ENCODE results near the gene FOXD2.
A peak's percentile ranks its signal among the peaks of the same experiment; 100 is the strongest.
"Not testable (repeated sequence)": the region's sequence is repeated elsewhere in the genome, so short reads cannot be mapped to it uniquely, and the experiment has no call there.

FOXD2 gene

DNA sequence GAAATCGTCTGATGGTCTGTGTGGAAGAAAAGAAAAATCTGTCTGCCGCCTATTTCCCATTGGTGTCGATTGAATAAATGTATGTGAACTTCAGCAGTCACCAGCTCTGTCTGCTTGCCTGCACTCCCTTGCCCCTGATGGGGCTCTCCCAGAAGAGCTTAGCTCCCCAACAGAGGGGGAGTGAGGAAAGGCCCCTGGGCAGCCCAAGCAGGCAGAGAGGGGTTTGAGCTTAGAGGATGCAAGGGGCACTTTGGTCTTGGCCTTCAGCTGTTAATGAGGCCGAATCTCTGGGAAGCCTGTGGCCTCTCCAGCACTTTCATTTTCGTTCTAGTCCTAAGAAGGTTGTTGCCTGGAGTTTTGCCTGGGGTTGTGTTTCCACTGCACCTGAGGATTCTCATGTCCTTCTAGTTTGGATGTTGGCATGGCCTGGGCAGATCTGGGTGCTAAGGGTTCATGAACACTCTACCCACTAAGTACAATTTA lies 2.8 kb downstream of the FOXD2 start:
- no peak for DNase-seq

DNA sequence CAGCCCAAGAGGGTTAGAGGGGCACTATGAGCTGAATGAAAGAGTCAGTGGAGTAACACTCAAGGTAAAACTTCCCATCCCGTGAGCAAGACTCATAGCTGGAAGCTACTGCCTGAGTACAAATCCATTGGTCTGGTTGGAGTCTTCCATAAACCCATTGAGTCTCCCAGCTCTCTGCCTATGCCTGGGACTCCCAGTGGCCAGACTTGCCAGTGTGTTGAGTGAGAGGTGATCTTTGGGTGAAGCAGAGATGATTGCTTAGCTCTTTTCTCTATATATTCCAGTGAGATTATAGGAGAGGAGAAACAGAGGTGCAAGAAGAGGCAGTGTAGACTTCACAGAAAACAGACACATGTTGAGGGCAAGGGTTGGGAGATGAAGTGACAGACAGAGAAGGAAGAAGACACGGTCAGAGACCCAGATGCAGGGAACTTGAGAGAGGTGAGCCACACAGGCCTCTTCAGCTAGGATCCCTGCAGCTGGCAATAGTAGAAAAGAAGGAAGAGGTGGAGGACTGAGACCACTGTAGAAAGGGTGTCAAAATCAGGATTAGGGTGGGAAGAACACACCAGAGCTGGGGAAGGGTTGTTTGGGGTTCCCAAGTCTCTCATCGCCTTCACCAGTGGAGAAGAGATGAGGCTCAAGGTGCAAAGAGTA lies 3.7 kb downstream of the FOXD2 start:
- DNase-seq, result no peak

DNA sequence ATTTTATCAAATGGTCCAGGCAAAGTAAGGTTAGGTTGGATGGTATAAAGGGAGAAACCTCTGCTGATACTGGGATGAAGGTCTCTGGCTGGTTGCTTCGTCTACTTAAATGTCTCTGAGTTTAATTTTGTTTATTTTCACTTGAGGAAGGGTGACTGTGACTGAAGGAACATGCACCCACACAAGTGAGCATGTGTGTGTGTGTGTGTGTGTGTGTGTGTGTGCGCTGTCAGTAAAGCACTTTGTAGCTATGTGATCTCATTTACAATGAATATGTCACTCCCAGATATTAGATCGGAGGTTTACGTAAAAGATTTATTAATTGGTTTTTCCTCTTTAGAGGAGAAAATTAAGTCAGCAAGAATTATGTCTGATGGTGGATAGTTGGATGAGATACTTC lies 4.4 kb downstream of the FOXD2 start:
- DNase-seq, result no peak

DNA sequence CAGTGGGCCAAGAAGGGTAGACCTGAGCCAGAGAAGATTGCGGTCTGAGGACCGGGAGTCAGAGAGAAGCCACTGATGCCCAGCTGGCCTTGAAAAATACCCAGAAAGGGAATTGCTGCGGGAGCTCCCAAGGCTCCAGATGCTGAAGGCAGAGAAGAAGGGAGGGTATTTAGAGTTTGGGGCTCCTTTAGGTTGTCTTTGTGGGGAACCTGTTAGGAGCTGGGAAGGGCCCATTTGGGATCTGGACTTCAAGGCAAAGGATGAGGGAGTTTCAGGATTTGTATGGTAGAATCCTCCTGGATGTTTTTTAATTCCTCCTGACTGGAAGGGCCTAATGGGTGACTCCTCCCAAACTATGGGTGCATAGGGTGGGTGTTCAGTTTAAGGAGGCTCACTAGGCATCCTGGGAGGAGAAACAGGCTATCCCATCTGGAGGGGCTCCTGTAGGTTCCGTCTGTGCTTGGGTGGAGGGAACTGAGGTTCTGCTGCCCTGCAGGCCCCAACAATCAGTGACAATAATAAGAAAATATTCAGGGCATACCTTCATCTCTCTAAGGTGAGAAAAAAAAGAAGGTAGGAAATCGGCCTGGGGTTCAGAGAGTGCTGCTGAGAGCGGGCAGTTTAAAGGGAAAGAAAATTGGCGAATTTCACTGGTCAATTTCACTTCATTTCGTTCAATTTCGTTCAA lies 5.1 kb downstream of the FOXD2 start:
- no peak for DNase-seq

DNA sequence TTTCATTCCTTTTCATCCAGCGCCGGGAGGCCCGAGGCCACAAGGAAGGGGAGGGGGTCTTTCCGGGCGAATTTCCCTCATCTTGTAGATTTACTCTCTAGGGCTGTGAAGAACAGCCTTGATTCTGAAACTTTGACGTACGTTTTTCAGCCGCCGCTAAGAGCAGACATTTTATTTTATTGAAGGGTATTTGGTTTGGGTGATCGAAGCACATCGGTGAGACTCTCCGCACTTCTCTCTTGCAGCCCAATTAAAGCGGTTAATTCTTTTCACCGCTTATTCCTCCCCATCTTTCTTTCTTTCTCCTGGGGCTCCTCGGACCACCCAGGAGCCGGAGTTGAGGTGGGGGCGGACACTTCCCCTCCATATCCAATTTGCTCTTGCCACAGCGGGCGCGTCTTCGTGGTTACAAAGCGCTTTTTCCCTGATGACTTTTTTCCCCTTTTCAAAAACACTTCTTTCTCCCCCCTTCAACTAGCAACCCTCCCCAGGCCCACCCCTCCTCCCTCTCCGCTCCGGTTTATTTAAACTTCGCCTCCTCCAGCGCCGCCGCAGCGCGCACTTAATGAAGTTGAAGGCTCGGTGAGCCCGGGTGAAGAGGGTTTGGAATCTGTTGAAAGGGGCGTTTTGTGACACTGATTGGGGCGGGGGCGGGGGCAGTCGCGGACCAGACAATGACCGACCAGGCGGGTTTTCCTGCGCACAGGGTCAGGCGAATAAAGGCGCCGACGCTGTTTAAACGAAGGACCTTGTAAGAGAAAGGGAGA lies 5.9 kb downstream of the FOXD2 start:
- no peak for DNase-seq

DNA sequence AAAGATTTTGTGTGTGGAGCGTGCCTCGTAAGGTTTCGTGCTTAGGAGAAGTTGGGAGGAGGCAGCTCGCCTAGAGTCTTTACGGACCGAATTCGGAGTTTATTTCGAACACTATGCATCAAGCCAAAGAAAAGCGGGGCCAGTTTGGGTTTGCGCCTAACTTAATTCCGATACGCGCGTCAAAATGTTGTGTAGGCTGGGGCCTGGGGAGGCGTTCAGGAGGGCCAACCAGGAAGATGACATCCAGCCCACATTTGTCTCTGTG lies 6.4 kb downstream of the FOXD2 start:
- DNase-seq, result no peak

DNA sequence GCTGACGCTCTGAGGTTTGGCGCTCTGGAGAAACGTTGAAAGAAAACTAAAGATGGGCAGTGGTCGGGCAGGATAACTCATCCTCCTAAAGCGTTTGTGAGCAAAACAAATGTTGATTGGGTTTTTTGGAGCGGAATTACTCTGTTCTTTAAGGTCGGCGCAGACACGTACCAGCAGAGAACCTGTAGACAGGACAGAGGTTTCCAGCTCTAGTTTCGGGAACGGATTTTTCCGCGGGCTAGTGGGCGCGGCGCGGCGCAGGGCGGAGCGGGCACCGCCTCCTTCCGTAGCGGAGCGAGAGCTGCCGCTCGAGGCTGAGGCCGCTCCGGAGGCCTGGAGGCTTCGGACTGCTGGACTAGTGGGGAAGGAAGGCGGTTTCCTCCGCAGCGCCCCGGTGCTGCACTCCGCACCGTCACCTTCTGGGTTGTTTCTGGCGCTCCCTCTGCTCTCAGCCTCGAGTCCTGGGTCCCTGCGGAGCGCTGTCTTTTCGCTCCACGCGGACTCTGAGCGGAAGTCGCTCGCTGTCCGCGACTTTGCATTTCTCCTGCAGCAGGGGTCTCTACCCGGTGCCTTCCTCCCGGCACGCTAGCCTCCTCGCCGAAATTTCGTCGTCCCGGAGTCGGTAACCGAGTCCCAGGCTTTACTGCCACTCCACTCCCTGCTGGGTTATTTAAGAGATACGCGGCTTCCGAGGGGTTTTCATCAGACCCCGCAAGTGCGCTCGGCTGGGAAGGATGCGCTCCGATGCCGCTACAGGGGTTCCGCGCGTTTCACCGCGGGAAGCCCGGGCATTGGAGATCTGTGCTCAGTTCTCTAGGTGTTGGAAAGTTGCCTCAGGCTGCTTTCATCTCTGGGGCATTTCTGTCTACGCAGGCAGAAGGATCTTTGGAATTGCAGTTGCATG lies 7.0 kb downstream of the FOXD2 start:
- DNase-seq, result no peak

DNA sequence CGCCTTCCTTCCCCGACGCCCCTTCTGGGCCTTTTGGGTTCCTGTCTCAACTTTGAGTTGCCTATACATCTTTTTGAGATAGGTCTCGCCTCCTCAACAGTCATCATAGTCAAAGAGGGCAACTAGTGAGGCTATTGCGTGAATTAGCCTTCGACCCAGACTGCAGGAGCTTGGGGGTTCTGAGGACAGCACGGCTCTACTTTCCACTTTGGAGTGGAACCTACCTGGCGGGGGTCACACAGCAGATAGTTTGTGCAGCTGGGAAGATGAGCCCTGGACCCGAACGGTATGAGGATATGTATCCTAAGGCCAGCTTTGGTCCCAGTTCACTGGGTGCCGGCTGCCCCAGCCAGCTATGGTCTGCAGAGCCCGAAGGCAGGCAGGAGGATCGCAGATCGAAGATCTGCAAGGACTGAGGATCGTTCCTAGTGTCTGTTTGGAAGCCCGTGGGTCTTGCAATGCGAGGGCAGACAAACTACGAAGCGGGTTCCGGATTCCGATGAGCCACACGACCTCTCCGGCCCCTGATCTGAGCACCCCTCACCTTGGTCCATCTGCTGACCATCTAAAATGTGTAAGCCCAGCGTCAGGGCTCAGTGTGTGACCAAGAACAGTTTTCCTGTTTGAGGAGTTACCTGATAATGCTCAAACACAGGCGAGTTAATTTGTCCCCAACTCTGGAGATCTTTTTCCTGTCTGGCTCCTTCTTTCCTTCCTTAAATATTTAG lies 8.1 kb downstream of the FOXD2 start:
- DNase-seq, result no peak

DNA sequence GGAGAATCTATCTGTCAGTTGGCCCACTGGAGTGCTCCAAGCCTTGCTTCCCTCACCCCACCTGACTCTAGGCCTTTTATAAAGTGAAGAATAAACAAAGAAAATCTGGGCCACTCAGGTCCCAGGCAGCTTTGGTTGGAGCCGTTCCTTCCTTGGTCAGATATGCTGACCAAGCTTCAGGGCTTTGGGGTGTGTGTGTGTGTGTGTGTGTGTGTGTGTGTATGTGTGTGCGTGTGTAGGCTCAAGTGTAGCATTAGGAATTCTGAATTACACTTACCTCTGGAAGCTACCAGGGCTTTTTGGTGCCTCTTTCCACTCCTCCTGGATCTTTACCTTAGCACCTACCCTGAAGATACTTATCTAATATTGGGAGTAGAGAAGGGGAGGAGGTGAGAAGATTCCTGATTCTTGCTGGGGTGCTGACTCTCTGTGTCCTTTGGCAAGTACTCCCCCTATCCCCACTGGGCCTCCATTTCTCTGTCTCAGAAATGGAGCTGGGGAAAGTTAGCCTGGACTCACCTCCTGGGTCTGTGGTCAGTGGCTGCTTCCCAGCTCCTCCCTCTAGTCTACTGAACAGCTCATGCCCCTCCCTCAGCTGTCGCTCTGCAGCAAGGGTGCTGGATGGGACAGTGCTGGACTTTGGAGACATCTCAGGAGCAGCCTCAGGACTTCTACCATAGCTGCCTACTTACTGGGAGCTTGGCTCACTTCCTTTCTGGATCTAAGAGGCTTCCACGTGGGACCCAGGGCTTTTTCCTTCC lies 10.8 kb downstream of the FOXD2 start:
- no peak for DNase-seq

DNA sequence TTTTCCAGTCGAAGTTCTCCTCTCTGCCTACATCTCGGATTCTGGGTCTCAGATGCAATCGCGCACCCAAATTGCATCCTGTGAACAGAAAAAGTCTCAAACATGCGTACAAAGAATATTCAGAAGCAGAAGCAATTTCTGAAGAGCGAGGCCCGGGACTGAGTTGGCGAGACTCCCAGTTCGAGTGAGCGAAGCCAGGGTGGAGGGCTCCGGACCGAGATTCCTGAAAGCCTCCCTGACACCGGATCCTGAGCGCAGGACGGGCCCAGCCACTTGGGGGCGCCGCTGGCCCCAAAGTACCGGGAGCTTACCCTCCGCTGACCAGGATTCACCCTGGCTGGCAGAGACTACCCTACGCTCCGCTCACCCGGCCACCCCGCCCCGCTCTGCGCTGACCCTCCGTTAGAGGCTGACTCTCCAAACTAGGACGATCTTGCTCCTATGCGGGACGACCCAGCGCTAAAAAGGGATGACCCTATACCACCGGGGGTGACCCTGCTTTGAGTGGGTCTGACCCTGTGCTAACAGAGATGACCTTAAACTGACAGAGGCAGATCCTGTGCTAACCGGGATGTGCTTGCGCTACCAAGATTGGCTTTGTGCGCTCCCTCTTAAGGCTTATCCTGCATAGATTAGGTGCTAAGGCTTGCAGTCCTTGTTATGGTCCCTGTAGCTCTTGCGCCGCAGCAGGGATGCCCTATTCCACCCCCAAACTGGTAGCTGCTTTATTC lies 12.1 kb downstream of the FOXD2 start:
- peak in 1 of 14 donors; percentile 2 for DNase-seq

DNA sequence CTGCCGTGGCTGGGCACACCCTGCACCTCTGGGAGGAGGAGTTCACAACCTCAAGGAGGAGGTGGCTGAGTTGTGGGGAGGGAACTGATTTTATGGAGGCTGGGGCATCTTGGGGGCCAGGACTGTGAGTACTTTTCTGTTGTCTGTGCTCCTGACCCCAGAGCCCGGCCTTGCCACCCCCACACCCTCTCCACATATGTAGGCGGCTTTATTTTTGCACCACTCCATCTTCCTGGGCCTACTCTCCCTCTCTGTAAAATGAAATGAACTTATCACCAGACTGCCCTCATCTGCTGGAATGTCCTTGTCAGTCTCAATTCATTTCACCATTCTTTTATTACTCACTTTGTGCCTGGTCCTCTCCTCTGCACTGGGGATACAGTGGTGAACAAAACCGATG lies 12.8 kb downstream of the FOXD2 start:
- DNase-seq, result no peak

DNA sequence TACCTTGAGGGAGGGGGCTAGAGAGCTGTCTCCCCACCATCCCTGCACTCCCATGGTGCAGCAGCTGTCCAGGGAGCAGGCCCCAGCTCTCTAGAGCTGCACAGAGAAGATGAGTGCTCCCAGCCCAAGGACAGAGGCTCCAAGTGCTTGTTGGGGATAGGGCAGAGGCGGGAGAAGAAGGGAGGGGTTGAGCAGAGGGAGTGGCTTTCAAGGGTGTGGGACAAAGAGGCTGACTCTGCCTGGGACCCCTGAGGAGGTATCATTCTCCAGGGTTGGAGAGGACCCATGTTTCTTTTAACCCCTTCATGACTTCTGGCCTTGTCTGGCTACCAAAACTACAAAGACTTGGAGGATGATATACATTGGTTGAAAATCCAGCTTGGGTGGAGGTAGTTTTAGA lies 14.6 kb downstream of the FOXD2 start:
- DNase-seq, result no peak

DNA sequence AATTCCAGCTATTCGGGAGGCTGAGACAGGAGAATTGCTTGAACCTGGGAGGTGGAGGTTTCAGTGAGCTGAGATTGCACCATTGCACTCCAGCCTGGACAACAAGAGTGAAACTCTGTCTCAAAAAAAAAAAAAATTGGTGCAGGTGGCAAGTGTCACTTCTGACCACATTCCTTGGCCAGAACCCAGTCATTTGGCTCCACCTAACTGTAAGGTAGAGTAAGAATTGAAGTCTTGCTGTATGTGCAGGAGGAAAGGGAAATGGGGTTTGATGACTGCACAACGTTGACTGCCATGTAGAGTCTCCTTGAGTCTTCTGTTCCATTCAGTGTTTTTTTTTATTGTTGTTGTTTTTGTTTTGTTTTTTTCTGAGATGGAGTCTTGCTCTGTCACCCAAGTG lies 16.1 kb downstream of the FOXD2 start:
- DNase-seq, result not testable (repeated sequence)

DNA sequence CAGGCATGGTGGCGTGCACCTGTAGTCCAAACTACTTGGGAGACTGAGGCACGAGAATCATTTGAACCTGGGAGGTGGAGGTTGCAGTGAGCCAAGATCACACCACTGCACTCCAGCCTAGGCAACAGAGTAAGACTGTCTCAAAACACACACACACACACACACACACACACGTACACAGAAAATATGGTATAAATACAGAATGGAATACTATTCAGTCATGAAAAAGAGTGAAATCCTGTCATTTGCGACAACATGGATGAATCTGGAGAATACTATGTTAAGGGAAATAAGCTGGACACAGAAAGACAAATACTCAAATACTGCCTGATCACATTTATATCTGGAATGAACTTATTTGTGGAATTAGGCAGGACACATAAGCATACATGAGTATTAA lies 18.4 kb downstream of the FOXD2 start:
- no peak for DNase-seq

DNA sequence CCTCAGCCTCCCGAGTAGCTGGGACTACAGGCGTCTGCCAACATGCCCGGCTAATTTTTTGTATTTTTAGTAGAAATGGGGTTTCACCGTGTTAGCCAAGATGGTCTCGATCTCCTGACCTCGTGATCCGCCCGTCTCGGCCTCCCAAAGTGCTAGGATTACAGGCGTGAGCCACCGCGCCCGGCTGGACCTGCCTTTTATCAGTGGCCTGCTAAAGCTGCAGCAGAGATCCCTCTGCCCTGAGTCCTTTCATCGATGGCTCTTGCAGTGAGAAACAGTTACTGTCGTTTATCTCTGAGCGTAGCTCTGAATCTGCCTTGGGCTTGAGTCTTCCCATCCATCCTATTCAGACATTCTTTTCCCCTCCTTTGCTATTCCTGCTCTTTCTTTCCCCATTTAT lies 19.7 kb downstream of the FOXD2 start:
- not testable (repeated sequence) for DNase-seq

DNA sequence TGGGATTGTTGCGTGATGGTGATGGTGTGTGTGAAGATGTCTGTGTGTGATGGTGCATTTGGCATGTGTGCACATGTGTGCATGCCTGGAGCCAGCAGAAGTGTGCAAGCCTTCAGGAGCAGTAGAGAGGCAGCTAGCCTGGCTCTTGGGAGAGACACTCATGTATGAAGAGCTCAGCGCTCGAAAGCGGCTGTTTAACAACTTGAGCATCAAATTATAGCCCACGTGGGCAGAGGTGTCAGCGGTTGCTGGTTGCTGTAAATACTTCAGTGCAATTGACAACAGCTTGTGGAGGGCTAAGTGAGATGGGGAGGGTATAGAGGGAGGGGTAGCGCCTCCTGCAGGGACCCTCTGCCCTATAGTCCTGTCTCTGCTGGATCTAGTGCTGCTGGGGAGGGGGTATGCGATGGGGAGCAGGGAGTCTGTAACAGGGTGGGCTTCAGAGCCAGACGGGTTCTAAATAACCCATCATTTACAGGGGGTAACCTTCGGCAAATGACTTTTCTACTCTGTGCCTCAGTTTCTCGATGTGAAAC lies 21.5 kb downstream of the FOXD2 start:
- no peak for DNase-seq

DNA sequence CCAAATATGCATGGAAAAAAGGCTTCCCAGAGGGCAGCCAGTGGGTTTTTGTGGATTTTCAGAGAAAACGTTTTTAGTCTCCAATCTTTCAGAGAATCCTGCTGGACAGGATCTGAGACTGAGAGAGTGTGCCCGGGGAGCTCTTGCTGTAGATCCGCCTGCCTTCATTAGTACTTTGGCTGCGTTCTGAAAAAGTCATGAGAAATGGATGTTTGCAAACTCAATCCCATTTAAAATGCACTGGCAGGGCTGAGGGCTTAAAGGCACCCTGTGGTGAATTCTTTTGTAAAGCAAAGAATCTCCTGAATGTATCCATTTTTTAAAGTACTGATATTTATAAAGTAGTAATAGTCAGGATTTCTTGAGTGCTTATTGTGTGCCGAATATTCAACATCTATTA lies 22.2 kb downstream of the FOXD2 start:
- no peak for DNase-seq

DNA sequence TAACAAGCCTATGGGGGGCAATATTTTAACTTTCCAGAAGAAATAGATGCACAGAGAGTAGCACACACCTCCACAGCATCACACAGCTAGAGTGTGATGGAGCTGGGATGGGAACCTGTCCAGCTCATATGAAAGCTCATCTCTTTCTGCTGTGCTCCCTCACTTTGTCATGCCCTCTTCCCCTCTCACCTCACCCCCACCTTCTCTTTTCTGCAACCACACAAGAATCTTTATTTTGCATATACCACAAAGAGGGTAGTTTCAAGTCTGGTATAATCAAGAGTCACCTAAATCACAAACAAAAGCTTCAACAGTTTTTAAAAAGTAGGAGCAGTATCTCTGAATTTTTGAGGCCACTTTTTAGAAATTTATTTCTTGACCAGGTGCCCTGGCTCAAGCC lies 22.6 kb downstream of the FOXD2 start:
- DNase-seq, result no peak

DNA sequence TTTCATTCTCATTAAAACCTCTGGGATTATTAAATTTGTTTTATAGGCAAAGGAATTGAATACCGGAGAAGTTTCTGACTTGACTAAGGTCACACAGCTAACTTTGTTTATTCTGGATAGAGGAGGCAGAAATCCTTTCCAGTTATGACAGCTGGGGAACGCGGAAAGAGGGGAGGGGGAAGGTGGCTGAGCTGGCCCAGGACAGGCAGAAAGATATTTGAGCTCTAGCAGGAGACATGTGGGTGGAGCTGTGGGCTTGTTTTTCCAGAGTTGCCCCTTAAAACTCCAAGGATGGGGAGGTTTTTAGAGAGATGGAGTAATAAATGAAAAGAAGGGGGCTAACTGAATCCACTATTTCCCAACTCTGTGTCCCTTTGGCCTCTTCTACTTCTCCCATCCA lies 27.8 kb downstream of the FOXD2 start:
- no peak for DNase-seq

DNA sequence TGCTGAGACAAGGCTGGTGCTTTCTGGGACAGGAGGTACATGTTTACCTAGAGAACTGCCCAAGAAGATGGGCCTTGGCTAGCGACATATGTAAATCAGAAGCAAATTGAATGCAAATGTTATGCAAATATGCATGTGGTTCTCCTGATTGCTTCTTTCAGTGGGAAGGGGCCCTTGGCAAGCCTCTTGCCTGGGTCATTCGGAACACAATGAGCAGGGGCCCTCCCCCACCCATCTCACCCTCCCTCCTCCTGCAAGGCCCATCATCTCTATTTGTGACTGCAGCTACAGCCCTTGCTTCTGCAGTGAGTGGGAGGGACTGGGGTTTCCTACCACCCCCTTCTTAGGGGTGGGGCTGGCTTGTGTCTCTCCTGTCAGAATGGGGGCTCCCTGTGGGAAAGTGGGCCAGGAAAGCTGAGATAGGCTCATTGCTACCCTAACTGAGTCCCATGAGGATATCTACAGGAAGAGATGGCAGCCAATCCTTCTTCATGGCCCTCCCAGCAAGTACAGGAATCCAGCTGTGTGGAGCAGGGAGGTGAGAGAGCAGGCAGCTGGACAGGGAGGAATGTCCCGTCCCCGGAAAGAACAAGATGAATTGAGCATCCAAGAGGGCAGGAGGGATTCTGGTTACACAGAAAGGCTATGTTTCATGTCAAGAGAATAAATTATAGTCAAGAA lies 31.0 kb downstream of the FOXD2 start:
- DNase-seq, result no peak
